ENCODE data around the gene SKA1. TPM values are rescaled to one million over a fixed set of nuclear protein-coding genes. Genes with fewer than 3 reads are reported as not detected.

The SKA1 gene
- total RNA-seq (2014; rRNA removed; shearing (Covaris generic)), result 29.2 and 33.9 TPM in 2 replicates

- DNase-seq, result peak; percentile 96
Measured at GRCh38 chr18:50374753-50375391, at the start of gene SKA1. TSS of gene SKA1 (plus strand) at chr18:50375046. CDS start at chr18:50375831, 785 bp downstream.

GRCh38 chr18:50327983-50328382 lies 46.9 kb upstream of the SKA1 start:
- no peak overlapping the region for H3K4me3 ChIP-seq (ENCODE audit: insufficient read depth, low read depth, low read length)
- DNase-seq, result no peak
- H3K27me3 ChIP-seq (ENCODE audit: control insufficient read depth, insufficient read depth, low read length), result no peaks in the 10 kb centered on the region
- no peaks in the 10 kb centered on the region for H3K36me3 ChIP-seq (replicated peaks; ENCODE audit: control insufficient read depth, insufficient read depth, low read length)

More at GRCh38 chr18:50374753-50375391, at the start of gene SKA1:
- Histone ChIP-seq H3K4me3 (ENCODE audit: insufficient read depth, low read depth, low read length) (peak within 1 kb of the TSS; percentile 72), H3K36me3 (replicated peaks; ENCODE audit: control insufficient read depth, insufficient read depth, low read length) (no peaks in the 10 kb centered on the region), H3K27me3 (ENCODE audit: control insufficient read depth, insufficient read depth, low read length) (no peaks in the 10 kb centered on the region)

GRCh38 chr18:50330176-50330575 lies 44.7 kb upstream of the SKA1 start:
- Histone ChIP-seq H3K27me3 (ENCODE audit: control insufficient read depth, insufficient read depth, low read length) (no peaks in the 10 kb centered on the region), H3K4me3 (ENCODE audit: insufficient read depth, low read depth, low read length) (no peak overlapping the region), H3K36me3 (replicated peaks; ENCODE audit: control insufficient read depth, insufficient read depth, low read length) (no peaks in the 10 kb centered on the region)
- no peak for DNase-seq

GRCh38 chr18:50331691-50332090 lies 43.2 kb upstream of the SKA1 start:
- no peak for DNase-seq
- Histone ChIP-seq H3K27me3 (ENCODE audit: control insufficient read depth, insufficient read depth, low read length) (no peaks in the 10 kb centered on the region), H3K36me3 (replicated peaks; ENCODE audit: control insufficient read depth, insufficient read depth, low read length) (no peaks in the 10 kb centered on the region), H3K4me3 (ENCODE audit: insufficient read depth, low read depth, low read length) (no peak overlapping the region)

- no peaks in the 10 kb centered on the region for H3K27me3 ChIP-seq (ENCODE audit: control insufficient read depth, insufficient read depth, low read length)
- no peaks in the 10 kb centered on the region for H3K36me3 ChIP-seq (replicated peaks; ENCODE audit: control insufficient read depth, insufficient read depth, low read length)
- H3K4me3 ChIP-seq (ENCODE audit: insufficient read depth, low read depth, low read length), result no peak overlapping the region
- DNase-seq, result no peak
Measured at GRCh38 chr18:50334546-50335152, 40.2 kb upstream of the SKA1 start.

- no peak for DNase-seq
- no peaks in the 10 kb centered on the region for H3K36me3 ChIP-seq (replicated peaks; ENCODE audit: control insufficient read depth, insufficient read depth, low read length)
- H3K27me3 ChIP-seq (ENCODE audit: control insufficient read depth, insufficient read depth, low read length), result no peaks in the 10 kb centered on the region
- no peak overlapping the region for H3K4me3 ChIP-seq (ENCODE audit: insufficient read depth, low read depth, low read length)
Measured at GRCh38 chr18:50338122-50338521, 36.7 kb upstream of the SKA1 start.

- DNase-seq, result no peak
- no peaks in the 10 kb centered on the region for H3K36me3 ChIP-seq (replicated peaks; ENCODE audit: control insufficient read depth, insufficient read depth, low read length)
- no peak overlapping the region for H3K4me3 ChIP-seq (ENCODE audit: insufficient read depth, low read depth, low read length)
- H3K27me3 ChIP-seq (ENCODE audit: control insufficient read depth, insufficient read depth, low read length), result no peaks in the 10 kb centered on the region
Measured at GRCh38 chr18:50338715-50339114, 36.1 kb upstream of the SKA1 start.

GRCh38 chr18:50340078-50340477 lies 34.8 kb upstream of the SKA1 start:
- H3K36me3 ChIP-seq (replicated peaks; ENCODE audit: control insufficient read depth, insufficient read depth, low read length), result no peaks in the 10 kb centered on the region
- H3K27me3 ChIP-seq (ENCODE audit: control insufficient read depth, insufficient read depth, low read length), result no peaks in the 10 kb centered on the region
- DNase-seq, result peak; percentile 76
- H3K4me3 ChIP-seq (ENCODE audit: insufficient read depth, low read depth, low read length), result no peak overlapping the region

GRCh38 chr18:50341443-50341842 lies 33.4 kb upstream of the SKA1 start:
- peak; percentile 8 for DNase-seq
- no peaks in the 10 kb centered on the region for H3K27me3 ChIP-seq (ENCODE audit: control insufficient read depth, insufficient read depth, low read length)
- H3K4me3 ChIP-seq (ENCODE audit: insufficient read depth, low read depth, low read length), result no peak overlapping the region
- H3K36me3 ChIP-seq (replicated peaks; ENCODE audit: control insufficient read depth, insufficient read depth, low read length), result no peaks in the 10 kb centered on the region

GRCh38 chr18:50350699-50351098 lies 24.1 kb upstream of the SKA1 start:
- no peak overlapping the region for H3K4me3 ChIP-seq (ENCODE audit: insufficient read depth, low read depth, low read length)
- H3K36me3 ChIP-seq (replicated peaks; ENCODE audit: control insufficient read depth, insufficient read depth, low read length), result no peaks in the 10 kb centered on the region
- no peaks in the 10 kb centered on the region for H3K27me3 ChIP-seq (ENCODE audit: control insufficient read depth, insufficient read depth, low read length)
- no peak for DNase-seq

- DNase-seq, result no peak
- no peaks in the 10 kb centered on the region for H3K27me3 ChIP-seq (ENCODE audit: control insufficient read depth, insufficient read depth, low read length)
- H3K36me3 ChIP-seq (replicated peaks; ENCODE audit: control insufficient read depth, insufficient read depth, low read length), result no peaks in the 10 kb centered on the region
- H3K4me3 ChIP-seq (ENCODE audit: insufficient read depth, low read depth, low read length), result no peak overlapping the region
Measured at GRCh38 chr18:50356036-50356945, 18.6 kb upstream of the SKA1 start.

GRCh38 chr18:50358844-50359243 lies 16.0 kb upstream of the SKA1 start:
- no peak overlapping the region for H3K4me3 ChIP-seq (ENCODE audit: insufficient read depth, low read depth, low read length)
- no peaks in the 10 kb centered on the region for H3K36me3 ChIP-seq (replicated peaks; ENCODE audit: control insufficient read depth, insufficient read depth, low read length)
- DNase-seq, result no peak
- no peaks in the 10 kb centered on the region for H3K27me3 ChIP-seq (ENCODE audit: control insufficient read depth, insufficient read depth, low read length)

GRCh38 chr18:50359806-50360205 lies 15.0 kb upstream of the SKA1 start:
- no peaks in the 10 kb centered on the region for H3K27me3 ChIP-seq (ENCODE audit: control insufficient read depth, insufficient read depth, low read length)
- no peak for DNase-seq
- no peak overlapping the region for H3K4me3 ChIP-seq (ENCODE audit: insufficient read depth, low read depth, low read length)
- H3K36me3 ChIP-seq (replicated peaks; ENCODE audit: control insufficient read depth, insufficient read depth, low read length), result no peaks in the 10 kb centered on the region

- Histone ChIP-seq H3K4me3 (ENCODE audit: insufficient read depth, low read depth, low read length) (no peak overlapping the region), H3K27me3 (ENCODE audit: control insufficient read depth, insufficient read depth, low read length) (no peaks in the 10 kb centered on the region), H3K36me3 (replicated peaks; ENCODE audit: control insufficient read depth, insufficient read depth, low read length) (no peaks in the 10 kb centered on the region)
- no peak for DNase-seq
Measured at GRCh38 chr18:50360611-50361010, 14.2 kb upstream of the SKA1 start.

- Histone ChIP-seq H3K4me3 (ENCODE audit: insufficient read depth, low read depth, low read length) (no peak overlapping the region), H3K27me3 (ENCODE audit: control insufficient read depth, insufficient read depth, low read length) (no peaks in the 10 kb centered on the region)
- DNase-seq, result no peak
Measured at GRCh38 chr18:50369672-50370071, 5.2 kb upstream of the SKA1 start.

More at GRCh38 chr18:50369672-50370071, 5.2 kb upstream of the SKA1 start:
- H3K36me3 ChIP-seq (replicated peaks; ENCODE audit: control insufficient read depth, insufficient read depth, low read length), result no peaks in the 10 kb centered on the region
